Fibroblast of lung (primary cell): ENCODE measurements around the gene ARVCF.
A peak's percentile ranks its signal among the peaks of the same experiment; 100 is the strongest.

Source experiments
- EZH2 ChIP-seq: IDR thresholded peaks from 2 replicates; pipeline ENCODE4 v1.5.1; 2012; ENCODE audit warnings: low read length, control low read depth, mild to moderate bottlenecking; ENCODE audit errors: missing control alignments
- TF ChIP-seq, protein P1 (sequence below), 2 donors: IDR thresholded peaks in 1 of 2; conservative IDR thresholded peaks in 1 of 2; 1 replicate in 1 of 2; 2 replicates in 1 of 2; pipeline ENCODE4 v1.5.1; 2011 to 2012; ENCODE audit warnings: low read length in 2 of 2, control low read depth in 1 of 2, inconsistent platforms in 1 of 2, low read depth in 1 of 2, mild to moderate bottlenecking in 1 of 2

- TF ChIP-seq, protein P1, sequence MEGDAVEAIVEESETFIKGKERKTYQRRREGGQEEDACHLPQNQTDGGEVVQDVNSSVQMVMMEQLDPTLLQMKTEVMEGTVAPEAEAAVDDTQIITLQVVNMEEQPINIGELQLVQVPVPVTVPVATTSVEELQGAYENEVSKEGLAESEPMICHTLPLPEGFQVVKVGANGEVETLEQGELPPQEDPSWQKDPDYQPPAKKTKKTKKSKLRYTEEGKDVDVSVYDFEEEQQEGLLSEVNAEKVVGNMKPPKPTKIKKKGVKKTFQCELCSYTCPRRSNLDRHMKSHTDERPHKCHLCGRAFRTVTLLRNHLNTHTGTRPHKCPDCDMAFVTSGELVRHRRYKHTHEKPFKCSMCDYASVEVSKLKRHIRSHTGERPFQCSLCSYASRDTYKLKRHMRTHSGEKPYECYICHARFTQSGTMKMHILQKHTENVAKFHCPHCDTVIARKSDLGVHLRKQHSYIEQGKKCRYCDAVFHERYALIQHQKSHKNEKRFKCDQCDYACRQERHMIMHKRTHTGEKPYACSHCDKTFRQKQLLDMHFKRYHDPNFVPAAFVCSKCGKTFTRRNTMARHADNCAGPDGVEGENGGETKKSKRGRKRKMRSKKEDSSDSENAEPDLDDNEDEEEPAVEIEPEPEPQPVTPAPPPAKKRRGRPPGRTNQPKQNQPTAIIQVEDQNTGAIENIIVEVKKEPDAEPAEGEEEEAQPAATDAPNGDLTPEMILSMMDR (conservative IDR thresholded peaks at IDR 0.05 in 1 of 2, IDR thresholded peaks at IDR 0.05 in 1 of 2; ENCODE audit: low read depth in 1 of 2, low read length in 2 of 2): peak; percentile 57 to 69
- TF ChIP-seq EZH2: no peak
These were observed 54.2 kb downstream of the ARVCF start for GRCh38 chr22:19962246-19962908.
